DOHH2 (cell line): Measurements from ENCODE around the gene INSIG1.

Source experiments
- EZH2phosphoT487 ChIP-seq: fragments of 200-600 bp; sonication (generic); IDR thresholded peaks from 2 replicates; pipeline ENCODE4 v1.6.1; 2017; ENCODE audit warnings: borderline replicate concordance, mild to moderate bottlenecking, antibody characterized with exemption, low read length, moderate library complexity, mixed read lengths
- TF ChIP-seq, protein P1 (sequence below): fragments of 200-600 bp; sonication (generic); IDR thresholded peaks from one replicate; pipeline ENCODE4 v1.5.1; 2014; ENCODE audit warnings: antibody characterized with exemption, mild to moderate bottlenecking, low read depth, low read length; ENCODE audit not compliant: poor library complexity, severe bottlenecking

DNA sequence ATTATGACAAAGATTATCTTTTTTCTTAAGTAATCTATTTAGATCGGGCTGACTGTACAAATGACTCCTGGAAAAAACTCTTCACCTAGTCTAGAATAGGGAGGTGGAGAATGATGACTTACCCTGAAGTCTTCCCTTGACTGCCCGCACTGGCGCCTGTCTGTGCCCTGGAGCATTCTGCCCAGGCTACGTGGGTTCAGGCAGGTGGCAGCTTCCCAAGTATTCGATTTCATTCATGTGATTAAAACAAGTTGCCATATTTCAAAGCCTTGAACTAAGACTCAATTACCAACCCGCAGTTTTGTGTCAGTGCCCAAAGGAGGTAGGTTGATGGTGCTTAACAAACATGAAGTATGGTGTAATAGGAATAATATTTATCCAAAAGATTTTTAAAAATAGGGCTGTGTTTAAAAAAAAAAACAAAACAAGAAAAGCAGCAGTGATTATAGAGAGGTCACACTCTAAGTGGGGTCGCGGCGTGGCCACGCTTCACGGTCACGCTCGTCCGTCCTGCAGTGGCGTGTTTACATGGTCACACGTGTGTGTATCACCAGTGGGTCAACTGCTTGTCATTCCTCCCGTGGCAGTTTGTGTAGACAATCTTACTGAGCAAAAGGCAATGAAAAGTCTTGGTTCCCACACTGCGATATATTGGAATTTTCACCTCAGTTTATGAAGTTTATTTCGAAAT is 10.8 kb downstream of the INSIG1 start:
- TF ChIP-seq, protein P1, sequence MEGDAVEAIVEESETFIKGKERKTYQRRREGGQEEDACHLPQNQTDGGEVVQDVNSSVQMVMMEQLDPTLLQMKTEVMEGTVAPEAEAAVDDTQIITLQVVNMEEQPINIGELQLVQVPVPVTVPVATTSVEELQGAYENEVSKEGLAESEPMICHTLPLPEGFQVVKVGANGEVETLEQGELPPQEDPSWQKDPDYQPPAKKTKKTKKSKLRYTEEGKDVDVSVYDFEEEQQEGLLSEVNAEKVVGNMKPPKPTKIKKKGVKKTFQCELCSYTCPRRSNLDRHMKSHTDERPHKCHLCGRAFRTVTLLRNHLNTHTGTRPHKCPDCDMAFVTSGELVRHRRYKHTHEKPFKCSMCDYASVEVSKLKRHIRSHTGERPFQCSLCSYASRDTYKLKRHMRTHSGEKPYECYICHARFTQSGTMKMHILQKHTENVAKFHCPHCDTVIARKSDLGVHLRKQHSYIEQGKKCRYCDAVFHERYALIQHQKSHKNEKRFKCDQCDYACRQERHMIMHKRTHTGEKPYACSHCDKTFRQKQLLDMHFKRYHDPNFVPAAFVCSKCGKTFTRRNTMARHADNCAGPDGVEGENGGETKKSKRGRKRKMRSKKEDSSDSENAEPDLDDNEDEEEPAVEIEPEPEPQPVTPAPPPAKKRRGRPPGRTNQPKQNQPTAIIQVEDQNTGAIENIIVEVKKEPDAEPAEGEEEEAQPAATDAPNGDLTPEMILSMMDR: no peak
- TF ChIP-seq EZH2phosphoT487: no peak
